Body of pancreas (tissue), 4 donors: Measurements from ENCODE around the gene HMCN1. TPM values are rescaled to one million over a fixed set of nuclear protein-coding genes. Genes with fewer than 3 reads are reported as not detected.

Experiments used
- ATAC-seq: fragments of 150-250 bp; one replicate; pipeline ENCODE4 v1.9.1; 2016
- DNase-seq, 4 donors: peaks; one replicate each; pipeline ENCODE4 v3.0.0-alpha.2; 2019
- H3K27ac ChIP-seq, 4 donors: fragments of 200-600 bp; sonication (generic); 1 replicate in 3 of 4; 2 replicates in 1 of 4; pipeline versions ENCODE4 v1.5.1 to v1.6.1; 2016 to 2019; ENCODE audit warnings: mild to moderate bottlenecking in 1 of 4, mixed read lengths in 1 of 4, moderate library complexity in 1 of 4
- H3K27me3 ChIP-seq, 2 donors: fragments of 200-600 bp; sonication (generic); one replicate each; pipeline ENCODE4 v1.6.0; 2016; ENCODE audit warnings: mild to moderate bottlenecking in 1 of 2
- H3K36me3 ChIP-seq, 2 donors: fragments of 200-600 bp; sonication (generic); replicated peaks in 1 of 2; 2 replicates each; pipeline ENCODE4 v1.5.1; 2016; ENCODE audit warnings: low read depth in 2 of 2; ENCODE audit not compliant: insufficient read depth in 1 of 2
- H3K4me1 ChIP-seq: fragments of 200-600 bp; sonication (generic); one replicate; pipeline ENCODE4 v1.6.0; 2016
- H3K4me3 ChIP-seq, 2 donors: fragments of 200-600 bp; sonication (generic); 1 replicate in 1 of 2; 2 replicates in 1 of 2; pipeline ENCODE4 v1.5.1; 2016 to 2019
- H3K9me3 ChIP-seq, 3 donors: fragments of 200-600 bp; sonication (generic); 1 replicate in 2 of 3; 2 replicates in 1 of 3; pipeline ENCODE4 v1.5.1; 2016
- POLR2A ChIP-seq, 3 donors: fragments of 450-650 bp; IDR thresholded peaks; one replicate each; pipeline ENCODE4 v1.6.1; 2016; ENCODE audit warnings: antibody characterized with exemption in 3 of 3, mild to moderate bottlenecking in 2 of 3
- WGBS, 2 donors: methylation state at CpG; one replicate each; pipeline ENCODE4 v1.1.5; 2017; 5-methylcytosine and 5-hydroxymethylcytosine counted together
- intact Hi-C: fragments of 100-400 bp; cut with DNase I; formaldehyde crosslinking; loops from one replicate; pipeline ENCODE4 v1.15.1; 2023
- total RNA-seq, 2 donors: library from RNA; depleted of rRNA; stranded (reverse); fragments of >200 nt; gene quantifications; one replicate each; pipeline ENCODE4 v1.1.0, GENCODE V29; 2016
- TF ChIP-seq, protein P1 (sequence below), 7 experiments: fragments of 450-650 bp in 4 of 7; fragments of 200-600 bp in 3 of 7; sonication (generic) in 3 of 7; IDR thresholded peaks; one replicate each; pipeline ENCODE4 v1.5.1; 2016 to 2019; ENCODE audit warnings: antibody characterized with exemption in 7 of 7

The HMCN1 gene
- total RNA-seq, 2 donors from 2014 or later, result 2.1 to 2.3 TPM

DNA sequence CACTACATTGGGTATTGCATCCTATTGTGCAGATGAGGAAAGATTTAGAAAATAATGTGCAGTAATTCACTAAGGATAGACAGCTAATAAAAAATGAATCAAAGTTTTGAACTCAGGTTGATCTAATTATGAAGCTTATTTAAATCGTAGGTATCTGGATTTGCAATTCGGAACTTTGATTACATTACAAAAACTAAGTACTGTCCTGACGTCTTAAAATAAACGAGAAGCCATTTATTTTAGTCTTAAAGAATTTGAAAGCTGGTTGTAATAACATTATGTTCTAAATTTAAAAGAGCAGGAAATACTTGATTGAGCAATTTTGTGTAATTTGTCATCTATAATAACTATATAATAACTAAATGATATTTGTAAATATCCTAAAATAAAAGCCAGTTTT is 404.9 kb downstream of the HMCN1 start:
- no peak for DNase-seq
- Histone ChIP-seq H3K4me3 (no peak overlapping the region), H3K4me1 (no peaks in the 10 kb centered on the region), H3K27ac (no peak overlapping the region), H3K36me3 (no peaks in the 10 kb centered on the region), H3K9me3 (no peaks in the 10 kb centered on the region), H3K27me3 (no peaks in the 10 kb centered on the region)
- TF ChIP-seq, protein P1, sequence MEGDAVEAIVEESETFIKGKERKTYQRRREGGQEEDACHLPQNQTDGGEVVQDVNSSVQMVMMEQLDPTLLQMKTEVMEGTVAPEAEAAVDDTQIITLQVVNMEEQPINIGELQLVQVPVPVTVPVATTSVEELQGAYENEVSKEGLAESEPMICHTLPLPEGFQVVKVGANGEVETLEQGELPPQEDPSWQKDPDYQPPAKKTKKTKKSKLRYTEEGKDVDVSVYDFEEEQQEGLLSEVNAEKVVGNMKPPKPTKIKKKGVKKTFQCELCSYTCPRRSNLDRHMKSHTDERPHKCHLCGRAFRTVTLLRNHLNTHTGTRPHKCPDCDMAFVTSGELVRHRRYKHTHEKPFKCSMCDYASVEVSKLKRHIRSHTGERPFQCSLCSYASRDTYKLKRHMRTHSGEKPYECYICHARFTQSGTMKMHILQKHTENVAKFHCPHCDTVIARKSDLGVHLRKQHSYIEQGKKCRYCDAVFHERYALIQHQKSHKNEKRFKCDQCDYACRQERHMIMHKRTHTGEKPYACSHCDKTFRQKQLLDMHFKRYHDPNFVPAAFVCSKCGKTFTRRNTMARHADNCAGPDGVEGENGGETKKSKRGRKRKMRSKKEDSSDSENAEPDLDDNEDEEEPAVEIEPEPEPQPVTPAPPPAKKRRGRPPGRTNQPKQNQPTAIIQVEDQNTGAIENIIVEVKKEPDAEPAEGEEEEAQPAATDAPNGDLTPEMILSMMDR (IDR thresholded peaks at IDR 0.05), result no peak
- no peak for TF ChIP-seq POLR2A (IDR thresholded peaks at IDR 0.05)
- WGBS, 2 donors, result 65 to 70% methylated on average over 4 of the region's 4 CpGs
- intact Hi-C loops, result no loop called here
- ATAC-seq, result no peak

- Histone ChIP-seq H3K36me3 (no peaks in the 10 kb centered on the region), H3K4me1 (no peaks in the 10 kb centered on the region), H3K27ac (no peak overlapping the region), H3K4me3 (no peak overlapping the region), H3K27me3 (no peaks in the 10 kb centered on the region), H3K9me3 (no peaks in the 10 kb centered on the region)
- TF ChIP-seq, protein P1 (IDR thresholded peaks at IDR 0.05), result no peak
- no peak for TF ChIP-seq POLR2A (IDR thresholded peaks at IDR 0.05)
- ATAC-seq (no peak), DNase-seq (no peak)
- intact Hi-C loops, result no loop called here
- WGBS, 2 donors, result 57 to 61% methylated on average over 3 of the region's 3 CpGs
Measured at GRCh38 chr1:186139701-186140100, 405.5 kb downstream of the HMCN1 start.

GRCh38 chr1:186142159-186142558 is 408.0 kb downstream of the HMCN1 start:
- Histone ChIP-seq H3K9me3 (no peaks in the 10 kb centered on the region), H3K27me3 (no peaks in the 10 kb centered on the region), H3K4me3 (no peak overlapping the region), H3K27ac (no peak overlapping the region), H3K36me3 (no peaks in the 10 kb centered on the region), H3K4me1 (no peaks in the 10 kb centered on the region)
- WGBS, 2 donors, result 77% methylated on average over 1 of the region's 1 CpG
- no peak for TF ChIP-seq POLR2A (IDR thresholded peaks at IDR 0.05)
- TF ChIP-seq, protein P1 (IDR thresholded peaks at IDR 0.05), result no peak
- no peak for ATAC-seq
- intact Hi-C loops, result no loop called here
- DNase-seq, result no peak

DNA sequence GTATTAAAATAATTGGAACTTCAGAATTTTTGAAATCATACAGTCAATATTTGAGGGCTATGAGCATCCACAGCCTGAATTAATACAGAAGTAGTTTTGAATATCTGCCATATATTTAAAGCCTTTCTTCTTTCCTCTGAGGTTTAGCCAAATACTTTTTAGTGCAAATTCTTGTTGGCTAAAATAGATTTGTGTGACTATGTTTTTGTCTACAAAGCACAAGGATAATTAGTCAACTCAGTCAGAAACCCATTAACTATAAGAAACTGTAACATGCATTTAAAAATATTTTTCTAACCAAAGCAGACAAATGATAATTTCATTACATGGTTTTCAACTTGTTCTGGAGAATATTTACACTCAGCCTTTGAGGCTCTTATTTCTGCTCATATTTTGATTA is 408.7 kb downstream of the HMCN1 start:
- TF ChIP-seq POLR2A (IDR thresholded peaks at IDR 0.05), result no peak
- TF ChIP-seq, protein P1 (IDR thresholded peaks at IDR 0.05), result no peak
- DNase-seq (no peak), ATAC-seq (no peak)
- Histone ChIP-seq H3K36me3 (no peaks in the 10 kb centered on the region), H3K27ac (no peak overlapping the region), H3K27me3 (no peaks in the 10 kb centered on the region), H3K9me3 (no peaks in the 10 kb centered on the region), H3K4me3 (no peak overlapping the region), H3K4me1 (no peaks in the 10 kb centered on the region)
- intact Hi-C loops, result no loop called here

DNA sequence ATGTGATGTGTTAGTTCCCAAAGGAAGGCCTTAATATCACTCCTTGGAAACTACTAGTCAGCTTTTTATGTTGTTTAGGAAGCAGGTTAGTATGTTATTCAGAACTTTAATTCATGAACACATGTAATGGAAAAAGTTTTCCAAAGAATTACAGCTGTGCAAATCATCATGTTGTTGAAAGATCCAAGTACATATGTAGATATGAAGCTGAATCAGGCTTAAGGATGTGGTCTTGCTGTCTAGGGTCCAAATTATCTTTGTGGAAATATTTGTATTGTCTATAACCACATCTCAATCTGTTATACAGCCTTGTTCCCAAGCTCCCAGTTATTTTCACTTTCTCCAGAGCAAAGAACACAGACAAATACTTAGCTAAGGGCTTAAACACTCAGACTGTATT is 409.3 kb downstream of the HMCN1 start:
- H3K9me3 ChIP-seq, result no peaks in the 10 kb centered on the region
- H3K36me3 ChIP-seq, result no peaks in the 10 kb centered on the region
- intact Hi-C loops, result no loop called here
- TF ChIP-seq, protein P1 (IDR thresholded peaks at IDR 0.05), result no peak
- TF ChIP-seq POLR2A (IDR thresholded peaks at IDR 0.05), result no peak
- no peak overlapping the region for H3K4me3 ChIP-seq
- no peaks in the 10 kb centered on the region for H3K4me1 ChIP-seq
- ATAC-seq (no peak), DNase-seq (no peak)
- H3K27me3 ChIP-seq, result no peaks in the 10 kb centered on the region
- H3K27ac ChIP-seq, result no peak overlapping the region
